HG03060 (cell line): ENCODE results near the gene SCN2B.
"Not testable (repeated sequence)": the region's sequence is repeated elsewhere in the genome, so short reads cannot be mapped to it uniquely, and the experiment has no call there.

Source experiments
- ATAC-seq: cut with Tn5 transposase; IDR thresholded peaks from one replicate; pipeline ENCODE4 v1.9.1; 2021; ENCODE audit warnings: low read depth, moderate number of reproducible peaks; ENCODE audit not compliant: unreplicated experiment

The SCN2B gene

GRCh38 chr11:118207079-118207478 is 30.6 kb upstream of the SCN2B start:
- ATAC-seq: no peak

GRCh38 chr11:118206391-118207031 is 30.1 kb upstream of the SCN2B start:
- no peak for ATAC-seq

DNA sequence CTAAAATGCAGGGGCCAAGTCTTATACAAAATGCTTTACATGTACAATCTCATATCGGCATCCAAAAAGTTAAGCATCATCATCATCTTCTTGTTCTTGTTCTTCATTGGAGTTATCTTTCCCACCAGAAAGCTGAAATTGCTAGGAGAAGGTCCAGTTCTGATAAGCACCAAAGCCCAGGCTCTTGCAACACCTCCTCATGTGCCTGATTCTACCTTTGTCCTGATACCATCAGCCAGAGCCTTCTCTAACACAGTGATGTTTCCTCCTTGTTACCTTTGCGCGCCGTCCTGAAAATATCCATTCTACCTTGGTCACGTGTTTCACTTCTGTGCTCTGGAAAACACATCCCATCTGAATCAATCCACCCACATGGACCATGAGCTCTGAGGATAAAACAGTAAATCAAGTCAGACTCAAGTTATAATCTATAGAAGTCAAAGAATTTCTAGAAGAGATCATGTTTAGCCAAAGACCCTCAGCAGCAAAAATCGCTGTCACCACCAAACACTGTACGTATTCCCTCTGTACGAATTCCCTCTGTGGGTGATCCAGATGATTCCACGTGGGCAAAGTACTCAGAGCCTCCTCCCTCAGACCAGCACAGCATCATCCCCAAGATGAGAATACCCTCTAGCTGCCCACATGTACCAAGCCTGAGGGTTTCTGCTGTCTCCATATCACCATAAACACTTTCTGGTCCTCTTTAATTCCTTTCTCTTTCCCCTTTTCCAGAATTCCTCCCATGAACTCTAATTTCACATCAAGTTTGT is 29.4 kb upstream of the SCN2B start:
- no peak for ATAC-seq

- no peak for ATAC-seq
These were observed 26.4 kb upstream of the SCN2B start for GRCh38 chr11:118202599-118203422.

DNA sequence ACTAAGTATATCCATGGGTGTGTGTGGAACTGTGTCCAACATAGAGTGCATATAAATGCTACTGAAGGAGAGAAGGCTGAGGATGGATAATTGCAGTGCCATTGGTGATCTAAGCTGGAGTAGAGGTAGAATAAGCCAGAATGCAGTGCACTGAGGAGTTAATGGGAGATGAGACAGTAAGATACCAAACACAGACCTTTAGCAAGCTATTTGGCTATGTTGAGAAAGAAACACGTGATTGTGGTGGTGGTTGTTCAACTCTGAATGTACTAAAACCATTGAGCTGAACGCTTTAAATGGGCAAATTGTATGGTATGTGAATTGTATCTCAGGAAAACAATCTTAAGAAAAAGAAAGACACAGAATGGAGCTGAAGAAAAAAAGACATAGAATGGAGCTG is 25.5 kb upstream of the SCN2B start:
- no peak for ATAC-seq

- no peak for ATAC-seq
These were observed 24.7 kb upstream of the SCN2B start for GRCh38 chr11:118200901-118201680.

- no peak for ATAC-seq
These were observed 24.1 kb upstream of the SCN2B start for GRCh38 chr11:118200497-118200896.

DNA sequence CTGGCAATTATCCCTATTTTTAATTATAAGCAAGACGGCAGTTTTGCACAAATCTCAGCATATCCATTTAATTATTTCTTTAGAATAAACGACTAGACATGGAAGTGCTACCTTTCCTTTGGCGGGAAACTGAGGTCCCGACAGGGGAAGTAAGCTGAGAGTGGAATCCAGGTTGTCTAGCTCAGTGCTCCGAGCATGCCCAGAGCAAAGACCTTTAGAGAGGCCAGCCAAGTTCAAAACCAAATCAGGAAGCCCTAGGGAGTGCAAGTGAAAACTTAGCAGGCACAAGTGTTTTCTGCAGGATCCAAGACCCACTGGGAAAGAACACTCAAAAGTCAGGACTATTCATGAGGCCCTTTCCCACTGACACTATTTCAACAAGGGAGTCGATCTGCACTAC is 22.7 kb upstream of the SCN2B start:
- no peak for ATAC-seq

- ATAC-seq: no peak
These were observed 21.9 kb upstream of the SCN2B start for GRCh38 chr11:118198370-118198769.

GRCh38 chr11:118194835-118195627 is 18.6 kb upstream of the SCN2B start:
- no peak for ATAC-seq

GRCh38 chr11:118193910-118194566 is 17.6 kb upstream of the SCN2B start:
- ATAC-seq: no peak

GRCh38 chr11:118192817-118193216 is 16.4 kb upstream of the SCN2B start:
- ATAC-seq: not testable (repeated sequence)

DNA sequence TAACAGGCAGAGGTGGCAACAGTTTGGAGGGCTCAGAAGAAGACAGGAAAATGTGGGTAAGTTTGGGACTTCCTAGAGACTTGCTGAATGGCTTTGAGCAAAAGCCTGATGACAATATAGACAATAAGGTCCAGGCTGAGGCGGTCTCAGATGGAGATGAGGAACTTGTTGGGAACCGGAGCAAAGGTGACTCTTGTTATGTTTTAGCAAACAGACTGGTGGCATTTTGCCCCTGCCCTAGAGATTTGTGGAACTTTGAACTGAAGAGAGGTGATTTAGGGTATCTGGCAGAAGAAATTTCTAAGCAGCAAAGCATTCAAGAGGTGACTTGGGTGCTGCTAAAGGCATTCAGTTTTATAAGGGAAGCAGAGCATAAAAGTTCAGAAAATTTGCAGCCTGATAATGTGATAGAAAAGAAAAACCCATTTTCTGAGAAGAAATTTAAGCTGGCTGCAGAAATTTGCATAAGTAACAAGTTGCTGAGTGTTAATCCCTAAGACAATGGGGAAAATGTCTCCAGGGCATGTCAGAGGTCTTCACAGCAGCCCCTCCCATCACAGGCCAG is 14.6 kb upstream of the SCN2B start:
- not testable (repeated sequence) for ATAC-seq

DNA sequence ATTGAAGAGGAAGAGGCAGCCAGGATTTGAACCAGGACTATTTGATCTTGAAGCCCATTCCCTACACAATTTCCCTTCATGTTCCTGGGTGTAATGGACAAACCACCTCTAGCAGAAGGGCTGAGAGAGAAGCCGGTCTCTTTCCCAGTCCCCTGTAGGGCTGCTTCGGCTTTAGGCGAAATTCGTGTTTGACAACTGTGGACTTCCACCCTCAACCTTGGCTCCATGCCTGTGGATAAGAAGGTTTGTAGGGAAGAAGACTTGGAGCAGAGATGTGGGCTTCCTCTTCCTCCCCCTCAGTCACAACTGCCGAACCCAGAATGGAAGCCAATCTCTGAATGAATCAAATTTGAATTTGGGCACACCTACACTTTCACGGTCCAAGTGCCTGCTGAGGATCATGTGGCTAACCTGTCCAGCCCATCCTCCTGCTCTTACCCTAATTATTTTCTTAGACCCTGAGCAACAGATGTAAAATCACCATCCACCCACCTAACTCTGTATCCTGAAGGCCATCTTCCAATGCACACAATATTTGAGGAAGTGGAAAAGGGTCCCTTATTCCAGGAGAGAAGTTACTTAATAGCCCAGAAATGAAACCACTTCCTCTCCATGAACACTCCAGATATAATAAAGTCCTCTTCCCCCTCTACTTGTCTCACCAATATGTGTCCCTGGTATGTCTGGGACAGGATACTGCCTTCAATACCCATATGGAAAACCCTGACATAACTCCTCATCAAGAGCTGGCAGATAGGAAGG is 10.1 kb upstream of the SCN2B start:
- ATAC-seq: no peak

DNA sequence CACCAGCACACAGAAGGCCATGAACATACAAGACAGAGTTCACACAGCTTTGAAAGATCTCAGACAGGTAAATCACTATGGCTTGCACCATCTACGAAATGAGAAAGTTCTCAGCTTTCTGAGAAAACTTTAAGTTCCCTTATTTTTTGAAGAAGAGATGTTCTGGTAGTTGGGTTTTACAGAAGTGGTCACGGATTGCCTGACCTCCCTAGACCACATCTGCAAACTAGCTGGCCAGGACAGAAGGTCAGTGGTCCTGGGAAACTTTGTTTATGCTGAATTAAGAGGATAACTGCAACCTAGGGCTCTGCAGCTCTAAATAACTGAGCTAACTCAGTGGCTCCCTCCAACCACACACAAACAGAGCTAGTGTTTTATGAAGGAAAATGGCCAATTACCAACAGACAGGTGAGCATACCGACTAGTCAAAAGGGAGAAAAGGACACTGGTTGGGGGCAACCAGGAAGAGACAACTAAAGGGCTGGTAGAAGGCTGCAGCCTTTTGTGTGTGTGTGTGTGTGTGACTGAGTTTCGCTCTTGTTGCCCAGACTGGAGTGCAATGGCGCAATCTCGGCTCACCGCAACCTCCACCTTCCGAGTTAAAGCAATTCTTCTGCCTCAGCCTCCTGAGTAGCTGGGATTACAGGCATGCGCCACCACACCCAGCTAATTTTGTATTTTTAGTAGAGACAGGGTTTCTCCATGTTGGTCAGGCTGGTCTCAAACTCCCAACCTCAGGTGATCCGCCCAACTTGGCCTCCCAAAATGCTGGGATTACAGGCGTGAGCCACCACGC is 8.5 kb upstream of the SCN2B start:
- ATAC-seq: no peak

DNA sequence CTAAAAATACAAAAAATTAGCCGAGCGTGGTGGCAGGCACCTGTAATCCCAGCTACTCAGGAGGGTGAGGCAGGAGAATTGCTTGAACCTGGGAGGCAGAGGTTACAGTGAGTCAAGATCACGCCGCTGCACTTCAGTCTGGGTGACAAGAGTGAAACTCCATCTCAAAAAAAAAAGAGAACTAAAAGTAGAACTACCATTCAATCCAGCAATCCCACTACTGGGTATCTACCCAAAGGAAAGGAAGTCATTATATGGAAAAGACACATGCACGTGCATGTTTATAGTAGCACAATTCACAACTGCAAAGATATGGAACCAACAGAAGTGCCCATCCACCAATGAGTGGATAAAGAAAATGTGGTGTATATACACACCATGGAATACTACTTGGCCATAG is 7.3 kb upstream of the SCN2B start:
- not testable (repeated sequence) for ATAC-seq

GRCh38 chr11:118180300-118180703 is 3.9 kb upstream of the SCN2B start:
- no peak for ATAC-seq

GRCh38 chr11:118176778-118177134 is 317 bp upstream of the SCN2B start:
- ATAC-seq: no peak
